DOHH2 (cell line): ENCODE measurements around the gene GDAP1L1.

Experiments
- CTCF ChIP-seq: fragments of 200-600 bp; sonication (generic); IDR thresholded peaks from one replicate; pipeline ENCODE4 v1.5.1; 2014; ENCODE audit warnings: antibody characterized with exemption, mild to moderate bottlenecking, low read depth, low read length; ENCODE audit not compliant: poor library complexity, severe bottlenecking
- EZH2phosphoT487 ChIP-seq: fragments of 200-600 bp; sonication (generic); IDR thresholded peaks from 2 replicates; pipeline ENCODE4 v1.6.1; 2017; ENCODE audit warnings: borderline replicate concordance, mild to moderate bottlenecking, antibody characterized with exemption, low read length, moderate library complexity, mixed read lengths

- TF ChIP-seq EZH2phosphoT487 (no peak), CTCF (no peak)
Measured at GRCh38 chr20:44241796-44242195, 5.3 kb upstream of the GDAP1L1 start.
